GM23338 (cell line): ENCODE measurements around the gene COL9A2. TPM values are rescaled to one million over a fixed set of nuclear protein-coding genes. Genes with fewer than 3 reads are reported as not detected.

ENCODE experiments used
- ATAC-seq: fragments of 200-7000 bp; cut with Tn5 transposase; 3 replicates; pipeline ENCODE4 v1.9.1; 2020
- DNase-seq: peaks from one replicate; pipeline ENCODE4 v3.0.0-alpha.2; 2015; ENCODE audit warnings: low spot score
- H2AFZ ChIP-seq: fragments of 200-600 bp; sonication (generic); 2 replicates; pipeline ENCODE4 v1.8.0; 2016; ENCODE audit warnings: antibody characterized with exemption, mild to moderate bottlenecking, moderate library complexity
- H3F3A ChIP-seq: fragments of 200-600 bp; sonication (generic); replicated peaks from 2 replicates; pipeline ENCODE4 v1.8.0; 2017; ENCODE audit warnings: antibody characterized with exemption, mixed run types, low read depth
- H3K27ac ChIP-seq: fragments of 200-600 bp; sonication (generic); 2 replicates; pipeline ENCODE4 v1.6.1; 2016; ENCODE audit warnings: low read depth
- H3K27me3 ChIP-seq: fragments of 200-600 bp; sonication (generic); 2 replicates; pipeline ENCODE4 v1.8.0; 2016; ENCODE audit warnings: mild to moderate bottlenecking, mixed run types, moderate library complexity; ENCODE audit not compliant: insufficient read depth
- H3K36me3 ChIP-seq: fragments of 200-600 bp; sonication (generic); 2 replicates; pipeline ENCODE4 v1.8.0; 2016; ENCODE audit warnings: mild to moderate bottlenecking; ENCODE audit not compliant: insufficient read depth
- H3K4me1 ChIP-seq: fragments of 200-600 bp; sonication (generic); 2 replicates; pipeline ENCODE4 v1.8.0; 2016; ENCODE audit warnings: mild to moderate bottlenecking, moderate library complexity; ENCODE audit not compliant: insufficient read depth
- H3K4me2 ChIP-seq: fragments of 200-600 bp; sonication (generic); 2 replicates; pipeline ENCODE4 v1.7.1; 2017; ENCODE audit warnings: mixed run types
- H3K4me3 ChIP-seq: fragments of 200-600 bp; sonication (generic); 2 replicates; pipeline ENCODE4 v1.6.1; 2016; ENCODE audit warnings: mixed run types
- H3K79me2 ChIP-seq: fragments of 200-600 bp; sonication (generic); replicated peaks from 2 replicates; pipeline ENCODE4 v1.8.0; 2017; ENCODE audit warnings: mild to moderate bottlenecking; ENCODE audit not compliant: insufficient read depth
- H3K9me2 ChIP-seq: fragments of 200-600 bp; sonication (generic); 2 replicates; pipeline ENCODE4 v1.8.0; 2017; ENCODE audit not compliant: insufficient read depth
- H4K20me1 ChIP-seq: fragments of 200-600 bp; sonication (generic); replicated peaks from 2 replicates; pipeline ENCODE4 v1.8.0; 2017; ENCODE audit warnings: mild to moderate bottlenecking; ENCODE audit not compliant: insufficient read depth
- H3K27ac Mint-ChIP-seq: 2 replicates; pipeline ENCODE4 v1.8.0; 2020; ENCODE audit warnings: inconsistent platforms, mild to moderate bottlenecking, moderate library complexity, mixed read lengths
- H3K27me3 Mint-ChIP-seq: 3 replicates; pipeline ENCODE4 v1.8.0; 2022; ENCODE audit warnings: low read depth, mild to moderate bottlenecking, moderate library complexity, mixed read lengths, inconsistent platforms; ENCODE audit not compliant: insufficient read depth, poor library complexity
- H3K36me3 Mint-ChIP-seq: 3 replicates; pipeline ENCODE4 v1.8.0; 2021; ENCODE audit warnings: low read depth, mild to moderate bottlenecking, inconsistent platforms, moderate library complexity, mixed read lengths
- H3K4me1 Mint-ChIP-seq: 3 replicates; pipeline ENCODE4 v1.8.0; 2020; ENCODE audit warnings: mild to moderate bottlenecking, inconsistent platforms, mixed read lengths
- H3K4me3 Mint-ChIP-seq: 3 replicates; pipeline ENCODE4 v1.8.0; 2021; ENCODE audit warnings: moderate library complexity, mild to moderate bottlenecking, inconsistent platforms, mixed read lengths
- H3K9me3 Mint-ChIP-seq: 3 replicates; pipeline ENCODE4 v1.8.0; 2020; ENCODE audit warnings: moderate library complexity, mild to moderate bottlenecking, inconsistent platforms, mixed read lengths
- CREB1 ChIP-seq: fragments of 250-450 bp; sonication (Bioruptor Pico); IDR thresholded peaks from 2 replicates; pipeline ENCODE4 v1.5.0; 2020; ENCODE audit warnings: low read depth, mild to moderate bottlenecking, moderate library complexity
- CTCF ChIP-seq, 2 experiments: fragments of 200-600 bp in 1 of 2; sonication (generic) in 1 of 2; conservative IDR thresholded peaks; 2 replicates each; pipeline versions ENCODE4 v1.5.1 to v1.6.1; 2016 to 2017; ENCODE audit warnings: antibody characterized with exemption in 2 of 2, low read depth in 2 of 2, mild to moderate bottlenecking in 2 of 2, moderate library complexity in 1 of 2
- ETS1 ChIP-seq: IDR thresholded peaks from 2 replicates; pipeline ENCODE4 v1.6.1; 2016; ENCODE audit warnings: antibody characterized with exemption
- EZH2 ChIP-seq: fragments of 200-600 bp; sonication (generic); IDR thresholded peaks from one replicate; pipeline ENCODE4 v1.8.0; 2017; ENCODE audit warnings: antibody characterized with exemption, mild to moderate bottlenecking, low read depth; ENCODE audit not compliant: unreplicated experiment
- JUNB ChIP-seq: IDR thresholded peaks from one replicate; pipeline ENCODE4 v1.6.1; 2016; ENCODE audit warnings: antibody characterized with exemption; ENCODE audit not compliant: unreplicated experiment
- REST ChIP-seq: IDR thresholded peaks from one replicate; pipeline ENCODE4 v1.6.1; 2018; ENCODE audit warnings: antibody characterized with exemption; ENCODE audit not compliant: unreplicated experiment
- ZNF331 ChIP-seq: fragments of 250-450 bp; sonication (Bioruptor Pico); IDR thresholded peaks from 2 replicates; pipeline ENCODE4 v1.5.0; 2020; ENCODE audit warnings: low read depth, mild to moderate bottlenecking, moderate library complexity
- ZNF462 ChIP-seq: fragments of 250-450 bp; sonication (Bioruptor Pico); IDR thresholded peaks from 2 replicates; pipeline ENCODE4 v1.5.0; 2020; ENCODE audit warnings: mild to moderate bottlenecking, moderate library complexity
- polyA plus RNA-seq: library from polyadenylated mRNA; unstranded; fragments of >200 nt; fragmentation: Nextera tagmentation; extraction: Ambion mirVana; gene quantifications from 2 replicates; pipeline ENCODE4 v1.2.1, GENCODE V29; 2016
- total RNA-seq: library from RNA; depleted of rRNA; stranded (reverse); fragments of >200 nt; shearing (Covaris generic); gene quantifications from 2 replicates; pipeline ENCODE4 v1.2.3, GENCODE V29; 2014

Gene COL9A2
- total and polyA plus RNA-seq, 2 experiments from 2014 or later, result 2.6 to 2.8 TPM

- H2AFZ ChIP-seq, result peak overlapping the region; percentile 99
- no peaks in the 10 kb centered on the region for H3K9me2 ChIP-seq
- Mint-ChIP-seq H3K36me3 (no peaks in the 10 kb centered on the region; the same call in 2 of the 3 replicates), H3K4me3 (peak overlapping the region; percentile 72), H3K27ac (no peak overlapping the region), H3K4me1 (peaks cover 20% of the 10 kb centered on the region), H3K27me3 (peaks cover 51% of the 10 kb centered on the region), H3K9me3 (no peaks in the 10 kb centered on the region)
- peak overlapping the region; percentile 72 for H3K4me3 ChIP-seq
- H3K27ac ChIP-seq, result no peak overlapping the region
- peaks cover 76% of the 10 kb centered on the region for H3K27me3 ChIP-seq
- H3F3A ChIP-seq, result no peaks in the 10 kb centered on the region
- TF ChIP-seq REST (no peak), CREB1 (CRISPR knock-in tag) (0 out of 2 replicates have a peak, but pooled peaks have one; percentile 31), CTCF (conservative IDR thresholded peaks at IDR 0.05; ENCODE audit: low read depth in 2 of 2) (peak; percentile 71)
- ATAC-seq (peak; percentile 62), DNase-seq (peak; percentile 90)
- H3K4me1 ChIP-seq, result peaks cover 19% of the 10 kb centered on the region
- peak overlapping the region; percentile 92 for H3K4me2 ChIP-seq
- H3K36me3 ChIP-seq, result no peaks in the 10 kb centered on the region
- no peaks in the 10 kb centered on the region for H4K20me1 ChIP-seq
- no peaks in the 10 kb centered on the region for H3K79me2 ChIP-seq
These were observed 1.8 kb downstream of the COL9A2 start for GRCh38 chr1:40315239-40315794.

GRCh38 chr1:40314721-40315238 lies 2.3 kb downstream of the COL9A2 start:
- no peaks in the 10 kb centered on the region for H3K36me3 ChIP-seq
- peak; percentile 45 for DNase-seq
- H3K4me1 ChIP-seq, result peaks cover 19% of the 10 kb centered on the region
- H3K27ac Mint-ChIP-seq, result no peak overlapping the region
- H3K4me1 Mint-ChIP-seq, result peaks cover 20% of the 10 kb centered on the region
- no peaks in the 10 kb centered on the region for H4K20me1 ChIP-seq
- peaks cover 51% of the 10 kb centered on the region for H3K27me3 Mint-ChIP-seq
- peaks cover 75% of the 10 kb centered on the region for H3K27me3 ChIP-seq
- peak overlapping the region; percentile 92 for H3K4me2 ChIP-seq
- H3K9me2 ChIP-seq, result no peaks in the 10 kb centered on the region
- no peaks in the 10 kb centered on the region for H3F3A ChIP-seq
- peak overlapping the region; percentile 72 for H3K4me3 Mint-ChIP-seq
- no peaks in the 10 kb centered on the region for H3K9me3 Mint-ChIP-seq
- H2AFZ ChIP-seq, result peak overlapping the region; percentile 99
- no peaks in the 10 kb centered on the region for H3K79me2 ChIP-seq
- peak; percentile 1; the same call in 2 of the 3 replicates for ATAC-seq
- no peak overlapping the region for H3K27ac ChIP-seq
- H3K36me3 Mint-ChIP-seq, result no peaks in the 10 kb centered on the region; the same call in 2 of the 3 replicates
- H3K4me3 ChIP-seq, result peak overlapping the region; percentile 72
- TF ChIP-seq EZH2 (no peak), ZNF462 (CRISPR knock-in tag) (no peak), JUNB (no peak), ETS1 (no peak), ZNF331 (CRISPR knock-in tag) (no peak)
